Ishikawa (cell line): Measurements from ENCODE around the gene PAM16.

Experiments used
- CEBPB ChIP-seq: IDR thresholded peaks from 2 replicates; pipeline ENCODE4 v1.6.1; 2012
- CREB1 ChIP-seq: IDR thresholded peaks from 2 replicates; pipeline ENCODE4 v1.6.1; 2012; ENCODE audit warnings: low read depth
- EGR1 ChIP-seq: IDR thresholded peaks from 2 replicates; pipeline ENCODE4 v1.6.1; 2012
- EP300 ChIP-seq: IDR thresholded peaks from 2 replicates; pipeline ENCODE4 v1.6.1; 2012; ENCODE audit warnings: borderline replicate concordance
- MAX ChIP-seq: IDR thresholded peaks from 2 replicates; pipeline ENCODE4 v1.6.1; 2012
- NFIC ChIP-seq: IDR thresholded peaks from 2 replicates; pipeline ENCODE4 v1.6.1; 2012
- RAD21 ChIP-seq: IDR thresholded peaks from 2 replicates; pipeline ENCODE4 v1.6.1; 2012; ENCODE audit warnings: low read depth
- REST ChIP-seq: IDR thresholded peaks from 2 replicates; pipeline ENCODE4 v1.6.1; 2012; ENCODE audit warnings: low read depth, mild to moderate bottlenecking
- TAF1 ChIP-seq: IDR thresholded peaks from 2 replicates; pipeline ENCODE4 v1.6.1; 2012; ENCODE audit warnings: low read depth, mild to moderate bottlenecking
- TCF12 ChIP-seq: IDR thresholded peaks from 2 replicates; pipeline ENCODE4 v1.6.1; 2012; ENCODE audit warnings: low read depth
- TEAD4 ChIP-seq: IDR thresholded peaks from 2 replicates; pipeline ENCODE4 v1.6.1; 2012
- YY1 ChIP-seq: IDR thresholded peaks from 2 replicates; pipeline ENCODE4 v1.6.1; 2012; ENCODE audit warnings: low read depth

- no peak for TF ChIP-seq REST
- TF ChIP-seq TEAD4, result no peak
- 0 out of 2 replicates have a peak, but pooled peaks have one; percentile 4 for TF ChIP-seq NFIC
- no peak for TF ChIP-seq YY1
- TF ChIP-seq EP300, result no peak
- TF ChIP-seq EGR1, result no peak
- TF ChIP-seq CEBPB, result no peak
- TF ChIP-seq RAD21, result no peak
- no peak for TF ChIP-seq CREB1
- TF ChIP-seq TCF12, result peak; percentile 26; the same call in 1 of the 2 replicates
- 0 out of 2 replicates have a peak, but pooled peaks have one; percentile 4 for TF ChIP-seq MAX
- TF ChIP-seq TAF1, result no peak
These were observed 35.7 kb downstream of the PAM16 start, which contains the start of gene GLIS2 for GRCh38 chr16:4315186-4316107.
